GM12878 (cell line): ENCODE measurements around the gene CD300LG. TPM values are rescaled to one million over a fixed set of nuclear protein-coding genes. Genes with fewer than 3 reads are reported as not detected.

Experiments used
- ATAC-seq: fragments of 200-7000 bp; cut with Tn5 transposase; 3 replicates; pipeline ENCODE4 v1.9.1; 2020; ENCODE audit warnings: mild to moderate bottlenecking, moderate library complexity
- BruUV-seq: library from RNA; stranded (reverse); fragments of 400-500 nt; replicated peaks from 2 replicates; lab custom pipeline; 2021; lab: Mats Ljungman, UMichigan
- CTCF ChIA-PET: fragments of 300-600 bp; sonication (Branson Sonifier 250); formaldehyde crosslinking; extraction: SDS; loops from one replicate; lab custom pipeline; 2021; ENCODE audit warnings: inconsistent platforms; lab: Yijun Ruan, JAX
- POLR2A ChIA-PET: fragments of 350-600 bp; formaldehyde crosslinking; extraction: SDS; loops from one replicate; lab custom pipeline; 2021; ENCODE audit warnings: inconsistent platforms; lab: Charles Lee
- RAD21 ChIA-PET: fragments of 300-600 bp; sonication (Branson Sonifier 250); formaldehyde crosslinking; loops from one replicate; lab custom pipeline; 2023; ENCODE audit warnings: antibody characterized with exemption; ENCODE audit not compliant: unreplicated experiment; lab: Charles Lee
- SMC1A ChIA-PET: fragments of 300-600 bp; sonication (Branson Sonifier 250); formaldehyde crosslinking; loops from one replicate; lab custom pipeline; 2023; ENCODE audit not compliant: unreplicated experiment, uncharacterized antibody; lab: Charles Lee
- DNase-seq: peaks from one replicate; pipeline ENCODE4 v3.0.0-alpha.2; 2011; ENCODE audit warnings: low read depth, low spot score
- FAIRE-seq: peaks from 3 replicates; lab custom pipeline; 2011; peaks lifted over from hg19 to GRCh38; lab: Jason Lieb, UNC
- H2AFZ ChIP-seq: 2 replicates; pipeline ENCODE4 v1.6.0; 2011; ENCODE audit warnings: low read depth, low read length, control low read depth; ENCODE audit not compliant: control insufficient read depth
- H3K27ac ChIP-seq: 2 replicates; pipeline ENCODE4 v1.5.1; 2011; ENCODE audit warnings: control low read depth; ENCODE audit not compliant: control insufficient read depth, insufficient read depth
- H3K27me3 ChIP-seq, 2 experiments: replicated peaks in 1 of 2; 2 replicates each; pipeline versions ENCODE4 v1.6.0 to v1.6.1; 2011; ENCODE audit warnings: low read length in 1 of 2; ENCODE audit not compliant: control insufficient read depth in 2 of 2, insufficient read depth in 2 of 2
- H3K36me3 ChIP-seq, 2 experiments: 2 replicates each; pipeline ENCODE4 v1.5.1; 2011; ENCODE audit warnings: low read length in 1 of 2; ENCODE audit not compliant: control insufficient read depth in 2 of 2, insufficient read depth in 2 of 2
- H3K4me1 ChIP-seq: 2 replicates; pipeline ENCODE4 v1.6.1; 2011; ENCODE audit warnings: mild to moderate bottlenecking, low read length, moderate library complexity, mixed read lengths; ENCODE audit not compliant: control insufficient read depth, insufficient read depth
- H3K4me2 ChIP-seq: 2 replicates; pipeline ENCODE4 v1.6.0; 2011; ENCODE audit warnings: control low read depth; ENCODE audit not compliant: control insufficient read depth, insufficient read depth
- H3K4me3 ChIP-seq: fragments of 200-600 bp; sonication (generic); 2 replicates; pipeline ENCODE4 v1.5.1; 2016
- H3K79me2 ChIP-seq: 2 replicates; pipeline ENCODE4 v1.6.0; 2011; ENCODE audit warnings: low read length; ENCODE audit not compliant: control insufficient read depth, insufficient read depth
- H3K9ac ChIP-seq: 2 replicates; pipeline ENCODE4 v1.8.0; 2011; ENCODE audit warnings: low read length, control low read depth, mixed read lengths; ENCODE audit not compliant: control insufficient read depth, insufficient read depth
- H3K9me3 ChIP-seq: replicated peaks from 3 replicates; pipeline ENCODE4 v1.5.1; 2011; ENCODE audit warnings: mild to moderate bottlenecking, low read length; ENCODE audit not compliant: control insufficient read depth, insufficient read depth
- H4K20me1 ChIP-seq: 2 replicates; pipeline ENCODE4 v1.6.0; 2011; ENCODE audit not compliant: control insufficient read depth, insufficient read depth
- TAF1 ChIP-seq: IDR thresholded peaks from 2 replicates; pipeline ENCODE4 v1.6.1; 2011; ENCODE audit warnings: mild to moderate bottlenecking, low read depth, low read length, borderline replicate concordance
- WGBS: methylation state at CpG from one replicate; pipeline ENCODE4 v1.1.6; 2016; ENCODE audit warnings: low lambda C conversion rate; ENCODE audit not compliant: insufficient replicate concordance, insufficient coverage; ENCODE audit errors: missing lambda C conversion rate; 5-methylcytosine and 5-hydroxymethylcytosine counted together
- in situ Hi-C: fragments of 300-500 bp; cut with MboI; formaldehyde crosslinking; loops from 9 replicates; pipeline ENCODE4 v1.14.3; 2018; ENCODE audit warnings: mixed read lengths
- intact Hi-C: fragments of 100-400 bp; cut with micrococcal nuclease; formaldehyde crosslinking; loops from one replicate; pipeline ENCODE4 v1.14.2; 2022; ENCODE audit not compliant: unreplicated experiment
- polyA plus RNA-seq, 11 experiments: library from polyadenylated mRNA; depleted of rRNA in 4 of 11; unstranded in 6 of 11; stranded (reverse) in 5 of 11; fragments of >200 nt; fragmentation: Nextera tagmentation in 4 of 11; fragmentation: Illumina TruSeq in 1 of 11; extraction: Ambion mirVana in 4 of 11; extraction: Trizol in 1 of 11; gene quantifications; 1 replicate in 1 of 11; 2 replicates in 10 of 11; pipeline versions ENCODE4 v1.2.1 to v1.2.3, GENCODE V29; 2011 to 2016; ENCODE audit warnings: inconsistent platforms in 2 of 11, missing spikeins in 2 of 11, low read depth in 1 of 11
- total RNA-seq, 4 experiments: library from RNA; depleted of rRNA in 3 of 4; stranded (reverse); fragments of >200 nt in 3 of 4; fragmentation: Illumina TruSeq in 1 of 4; extraction: Trizol in 1 of 4; gene quantifications; 2 replicates each; pipeline versions ENCODE4 v1.2.1 to v1.2.3, GENCODE V29; 2013 to 2021
- TF ChIP-seq, protein P1 (sequence below): IDR thresholded peaks from 2 replicates; pipeline ENCODE4 v1.6.1; 2012; ENCODE audit warnings: low read length, inconsistent platforms
- TF ChIP-seq, protein P2 (sequence below): fragments of 450-650 bp; IDR thresholded peaks from 2 replicates; pipeline ENCODE4 v1.6.1; 2017; ENCODE audit warnings: mild to moderate bottlenecking

The CD300LG gene
- total and polyA plus RNA-seq, 10 of the 15 experiments (the other 5 are each of a cell fraction or from before 2014, with no cell fraction given) = not detected

DNA sequence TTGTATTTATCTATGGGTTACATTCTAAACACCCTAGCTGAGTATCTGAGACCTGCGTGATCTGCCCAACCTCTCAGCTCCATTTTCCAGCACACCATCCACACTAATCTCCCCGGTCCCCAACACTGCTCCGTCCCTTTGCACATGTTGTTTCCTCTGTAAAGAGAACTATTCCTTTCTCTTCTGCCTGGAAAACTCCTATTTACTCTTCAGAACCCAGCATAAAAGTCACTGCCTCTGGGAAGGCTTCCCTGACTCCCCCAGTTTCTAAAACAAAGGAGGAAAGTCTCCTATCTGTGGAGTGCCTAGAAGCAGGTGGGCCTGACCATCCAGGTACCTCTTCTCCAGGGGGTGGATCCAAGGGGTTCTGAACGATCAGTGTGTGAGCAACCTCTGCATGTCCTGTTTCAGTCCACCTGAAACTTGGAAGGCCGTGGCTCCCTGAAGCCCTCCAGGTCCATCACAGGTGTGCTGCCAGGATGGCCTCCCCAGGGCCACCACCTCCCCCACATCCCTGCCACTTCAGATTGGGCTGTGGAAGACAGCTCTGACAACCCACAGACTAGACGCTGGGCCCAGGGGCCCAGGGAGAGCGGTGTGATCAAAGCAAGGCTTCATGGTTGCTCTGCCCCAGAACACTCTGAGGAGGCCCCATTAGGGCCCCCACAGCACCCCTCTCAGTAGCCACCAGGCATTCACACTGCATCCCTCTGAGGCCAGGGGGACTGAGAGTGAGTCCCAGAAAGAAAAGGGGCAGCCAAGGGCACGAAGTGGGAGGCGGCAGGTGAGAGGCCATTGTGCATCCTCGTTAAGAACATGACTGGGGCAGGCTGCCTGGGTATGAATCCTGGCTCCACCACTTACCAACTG is 34.3 kb upstream of the CD300LG start (continued):
- TF ChIP-seq, protein P1, sequence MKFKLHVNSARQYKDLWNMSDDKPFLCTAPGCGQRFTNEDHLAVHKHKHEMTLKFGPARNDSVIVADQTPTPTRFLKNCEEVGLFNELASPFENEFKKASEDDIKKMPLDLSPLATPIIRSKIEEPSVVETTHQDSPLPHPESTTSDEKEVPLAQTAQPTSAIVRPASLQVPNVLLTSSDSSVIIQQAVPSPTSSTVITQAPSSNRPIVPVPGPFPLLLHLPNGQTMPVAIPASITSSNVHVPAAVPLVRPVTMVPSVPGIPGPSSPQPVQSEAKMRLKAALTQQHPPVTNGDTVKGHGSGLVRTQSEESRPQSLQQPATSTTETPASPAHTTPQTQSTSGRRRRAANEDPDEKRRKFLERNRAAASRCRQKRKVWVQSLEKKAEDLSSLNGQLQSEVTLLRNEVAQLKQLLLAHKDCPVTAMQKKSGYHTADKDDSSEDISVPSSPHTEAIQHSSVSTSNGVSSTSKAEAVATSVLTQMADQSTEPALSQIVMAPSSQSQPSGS = no peak

DNA sequence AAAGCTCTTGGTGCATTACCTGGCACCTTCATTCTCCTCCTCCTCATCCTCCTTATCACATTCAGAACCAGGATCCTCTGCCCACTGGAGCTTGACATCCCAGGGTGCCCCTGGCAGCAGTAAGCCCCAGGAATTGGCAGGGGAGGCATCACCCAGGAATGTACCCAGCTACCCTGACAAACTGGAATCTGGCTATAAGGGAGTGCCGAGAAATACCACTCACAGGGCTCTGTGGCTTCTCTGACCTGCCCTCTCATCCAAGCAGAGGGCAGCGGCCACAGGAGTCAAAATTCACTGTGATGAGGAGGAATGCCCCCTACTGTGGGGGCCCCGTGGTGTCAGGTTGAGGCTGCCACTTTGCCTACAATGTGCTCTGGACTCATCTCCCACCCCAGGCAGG is 33.6 kb upstream of the CD300LG start:
- TF ChIP-seq, protein P2, sequence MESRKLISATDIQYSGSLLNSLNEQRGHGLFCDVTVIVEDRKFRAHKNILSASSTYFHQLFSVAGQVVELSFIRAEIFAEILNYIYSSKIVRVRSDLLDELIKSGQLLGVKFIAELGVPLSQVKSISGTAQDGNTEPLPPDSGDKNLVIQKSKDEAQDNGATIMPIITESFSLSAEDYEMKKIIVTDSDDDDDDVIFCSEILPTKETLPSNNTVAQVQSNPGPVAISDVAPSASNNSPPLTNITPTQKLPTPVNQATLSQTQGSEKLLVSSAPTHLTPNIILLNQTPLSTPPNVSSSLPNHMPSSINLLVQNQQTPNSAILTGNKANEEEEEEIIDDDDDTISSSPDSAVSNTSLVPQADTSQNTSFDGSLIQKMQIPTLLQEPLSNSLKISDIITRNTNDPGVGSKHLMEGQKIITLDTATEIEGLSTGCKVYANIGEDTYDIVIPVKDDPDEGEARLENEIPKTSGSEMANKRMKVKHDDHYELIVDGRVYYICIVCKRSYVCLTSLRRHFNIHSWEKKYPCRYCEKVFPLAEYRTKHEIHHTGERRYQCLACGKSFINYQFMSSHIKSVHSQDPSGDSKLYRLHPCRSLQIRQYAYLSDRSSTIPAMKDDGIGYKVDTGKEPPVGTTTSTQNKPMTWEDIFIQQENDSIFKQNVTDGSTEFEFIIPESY = no peak
- TF ChIP-seq TAF1 = no peak
- TF ChIP-seq, all 136 proteins: peak for 0

More for the DNA sequence above, 33.6 kb upstream of the CD300LG start:
- SMC1A ChIA-PET = no interaction called here
- FAIRE-seq (no peak), DNase-seq (no peak), ATAC-seq (no peak)
- H3K36me3 ChIP-seq = no peaks in the 10 kb centered on the region
- H2AFZ ChIP-seq = no peak overlapping the region
- 3% methylated on average over 3 of the region's 3 CpGs for WGBS
- H3K27me3 ChIP-seq = peaks cover 2 to 3% of the 10 kb centered on the region in 2 experiments
- intact Hi-C loops (no loop called here), in situ Hi-C loops (no loop called here)
- H3K9ac ChIP-seq = no peak overlapping the region
- no peaks in the 10 kb centered on the region for H3K9me3 ChIP-seq
- H4K20me1 ChIP-seq = no peaks in the 10 kb centered on the region
- POLR2A ChIA-PET = no interaction called here
- no peaks in the 10 kb centered on the region for H3K4me1 ChIP-seq
- H3K79me2 ChIP-seq = no peaks in the 10 kb centered on the region
- no TSS peak for BruUV-seq
- CTCF ChIA-PET = interaction anchor here (0.6 kb wide), 1 partner anchor 83 kb away, joined by 4 read pairs; no protein-coding TSS in a partner anchor
- H3K27ac ChIP-seq = no peak overlapping the region
- RAD21 ChIA-PET = no interaction called here
- H3K4me2 ChIP-seq = no peak overlapping the region
- H3K4me3 ChIP-seq = no peak overlapping the region
